GM19452 (cell line): ENCODE results near the gene MALSU1.

ENCODE experiments used
- ATAC-seq: cut with Tn5 transposase; IDR thresholded peaks from one replicate; pipeline ENCODE4 v1.9.1; 2021; ENCODE audit not compliant: unreplicated experiment

MALSU1 gene

DNA sequence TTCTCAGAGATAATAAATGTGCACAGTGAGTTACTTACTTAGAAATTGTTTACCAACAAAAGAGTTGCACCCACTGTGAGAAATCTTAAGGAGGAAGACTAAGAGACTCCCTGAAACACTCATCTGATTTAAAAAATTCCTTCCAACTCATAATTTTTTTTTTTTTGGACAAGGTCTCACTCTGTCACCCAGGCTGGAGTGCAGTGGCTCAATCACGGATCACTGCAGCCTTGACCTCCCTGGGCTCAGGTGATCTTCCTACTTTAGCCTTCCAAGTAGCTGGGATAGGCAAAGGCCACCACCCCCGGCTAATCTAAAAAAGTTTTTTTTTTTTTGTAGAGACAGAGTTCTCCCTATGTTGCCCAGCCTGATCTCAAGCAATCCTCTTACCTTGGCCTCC lies 36.0 kb downstream of the MALSU1 start:
- ATAC-seq, result no peak

DNA sequence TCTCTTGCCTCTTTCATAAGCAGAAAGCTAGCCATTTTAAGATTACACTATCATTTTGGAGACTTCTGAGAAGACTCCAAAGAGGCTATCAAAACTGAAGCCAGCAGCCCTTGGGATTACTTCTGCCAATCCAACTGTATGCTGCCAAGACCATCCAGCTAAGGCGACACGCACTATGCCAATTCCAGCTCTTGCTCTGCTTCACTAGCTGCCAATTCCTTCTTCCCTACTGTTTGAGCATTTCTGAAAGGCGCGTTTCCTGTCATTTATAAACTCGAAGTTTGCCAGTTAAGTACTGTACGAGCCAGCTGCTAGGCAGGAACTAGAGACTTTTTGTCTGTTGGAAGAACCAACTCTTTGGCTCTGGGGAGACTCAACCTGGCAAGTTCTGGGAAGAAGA lies 36.5 kb downstream of the MALSU1 start:
- no peak for ATAC-seq

DNA sequence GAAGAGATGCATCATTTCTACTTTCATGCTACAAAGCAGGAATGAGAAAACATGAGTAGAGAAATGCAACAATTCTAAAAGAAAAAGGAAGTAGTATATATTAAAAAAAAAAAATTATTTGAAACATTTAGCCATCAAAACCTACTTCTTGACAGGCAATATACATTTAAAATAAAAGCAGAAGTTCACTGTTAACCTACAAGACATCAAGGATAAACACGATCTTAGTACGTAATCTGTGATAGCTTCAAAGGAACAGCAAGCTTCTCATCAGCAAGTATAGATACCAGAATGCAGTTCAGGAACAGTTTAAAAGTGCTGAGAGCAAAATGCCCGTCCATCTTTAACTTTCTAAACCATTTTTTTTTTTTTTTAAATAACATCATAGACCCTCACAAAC lies 36.9 kb downstream of the MALSU1 start:
- no peak for ATAC-seq

DNA sequence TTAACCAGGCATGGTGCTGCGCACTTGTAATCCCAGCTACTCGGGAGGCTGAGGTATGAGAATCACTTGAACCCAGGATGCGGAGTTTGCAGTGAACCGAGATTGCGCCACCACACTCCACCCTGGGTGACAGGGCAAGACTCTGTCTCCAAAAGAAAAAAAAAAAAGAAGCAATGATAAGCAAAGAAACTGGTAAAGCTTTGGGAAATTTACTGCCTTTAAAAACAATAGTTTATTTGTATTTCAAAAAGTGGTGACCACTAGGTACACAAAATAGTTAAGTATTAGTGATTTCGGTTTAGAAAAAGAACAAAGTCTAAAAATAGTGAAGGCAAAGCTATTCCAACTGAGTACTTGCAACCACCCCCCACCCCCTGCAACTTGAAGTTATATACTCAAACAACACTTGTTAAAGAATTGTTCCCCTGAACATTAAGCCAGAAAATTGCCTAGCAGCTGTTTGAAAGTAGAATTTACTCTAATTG lies 37.7 kb downstream of the MALSU1 start:
- ATAC-seq, result no peak

DNA sequence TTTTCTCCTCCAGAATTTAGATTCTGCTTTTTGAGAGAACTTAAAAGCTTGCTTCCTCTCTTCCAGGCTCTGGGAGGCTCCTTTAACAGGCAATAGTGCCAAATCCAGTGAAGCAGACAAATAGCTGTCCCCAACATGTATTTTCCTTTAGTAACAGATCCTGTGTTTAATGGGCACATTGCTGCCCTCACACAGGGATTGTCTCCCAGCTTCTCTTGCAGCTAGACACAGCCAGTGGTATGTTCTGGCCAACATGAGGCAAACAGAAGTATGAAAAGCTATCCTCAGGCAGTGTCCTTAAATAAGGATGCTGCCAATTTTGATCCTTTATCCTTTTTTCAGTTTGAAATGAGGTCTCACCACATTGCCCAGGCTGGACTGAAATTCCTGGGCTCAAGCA lies 38.2 kb downstream of the MALSU1 start:
- ATAC-seq, result no peak

DNA sequence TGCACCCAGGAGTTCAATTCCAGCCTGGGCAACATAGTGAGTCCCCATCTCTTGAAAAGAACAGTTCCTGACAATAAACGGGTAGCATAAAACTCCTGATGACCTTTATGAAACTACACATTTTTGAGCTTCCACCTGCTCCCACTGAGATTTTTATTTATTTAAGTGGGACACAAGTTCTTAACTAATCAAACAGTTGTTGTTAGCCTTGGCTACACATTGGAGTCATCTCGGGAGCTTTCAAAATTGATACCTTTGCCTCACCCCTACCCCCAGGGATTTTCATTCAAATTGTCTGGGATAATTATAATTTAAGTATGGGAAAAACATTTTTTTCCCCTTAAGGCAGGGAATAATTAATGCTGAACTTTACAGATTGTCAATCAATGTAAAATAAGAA lies 39.3 kb downstream of the MALSU1 start:
- no peak for ATAC-seq

DNA sequence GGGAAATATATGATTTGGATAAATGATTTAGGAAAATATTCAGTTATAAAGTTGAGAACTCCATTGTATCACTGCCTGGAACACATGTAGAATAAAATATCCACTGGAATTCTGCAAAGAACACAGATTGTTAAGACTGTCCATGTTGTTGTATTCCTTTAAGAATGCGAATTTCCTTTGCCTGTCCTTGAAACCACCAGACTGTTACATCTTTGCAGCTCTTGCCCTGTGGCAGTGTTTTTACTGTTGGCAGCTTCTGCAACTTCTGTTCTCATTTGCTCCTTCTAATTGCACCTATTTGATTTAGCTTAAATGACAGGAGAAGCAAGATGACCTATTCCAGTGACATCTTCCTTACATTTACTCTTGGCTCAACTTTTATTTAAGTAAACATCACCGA lies 39.7 kb downstream of the MALSU1 start:
- no peak for ATAC-seq

DNA sequence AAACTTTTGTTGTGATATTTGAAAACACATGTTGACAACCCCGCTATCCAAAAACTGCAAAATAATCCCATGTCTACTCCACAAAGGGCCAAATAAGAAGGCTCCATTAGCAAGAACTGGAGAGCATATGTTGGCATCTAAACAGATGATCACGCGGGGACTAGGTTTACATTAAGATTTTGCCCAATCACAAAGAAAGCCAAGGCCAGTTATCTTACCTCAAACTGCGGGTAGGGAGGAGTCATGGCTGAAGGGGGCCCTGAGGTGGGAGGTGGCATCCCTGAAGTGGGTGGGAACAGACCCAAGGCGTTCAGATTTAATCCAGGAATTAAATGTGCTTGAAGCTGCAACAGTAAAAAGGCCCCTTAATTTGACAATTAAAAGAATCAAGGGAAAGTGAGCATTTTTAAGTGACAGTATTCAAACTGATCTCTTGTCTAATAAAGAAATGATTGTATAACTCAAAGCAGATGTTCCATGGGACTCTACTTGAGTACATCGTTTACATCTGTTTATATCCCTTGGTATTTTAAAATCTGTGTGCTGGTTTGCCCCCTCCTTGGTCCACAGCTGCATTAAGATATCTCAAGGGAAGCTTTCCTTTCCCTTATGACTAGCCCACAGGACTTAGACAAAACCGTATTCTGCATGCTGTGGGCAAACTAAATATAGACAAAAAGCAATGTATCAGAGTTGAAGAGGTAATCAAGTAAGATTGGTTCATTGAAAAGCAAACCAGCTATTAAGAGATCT lies 42.9 kb downstream of the MALSU1 start:
- ATAC-seq, result no peak

DNA sequence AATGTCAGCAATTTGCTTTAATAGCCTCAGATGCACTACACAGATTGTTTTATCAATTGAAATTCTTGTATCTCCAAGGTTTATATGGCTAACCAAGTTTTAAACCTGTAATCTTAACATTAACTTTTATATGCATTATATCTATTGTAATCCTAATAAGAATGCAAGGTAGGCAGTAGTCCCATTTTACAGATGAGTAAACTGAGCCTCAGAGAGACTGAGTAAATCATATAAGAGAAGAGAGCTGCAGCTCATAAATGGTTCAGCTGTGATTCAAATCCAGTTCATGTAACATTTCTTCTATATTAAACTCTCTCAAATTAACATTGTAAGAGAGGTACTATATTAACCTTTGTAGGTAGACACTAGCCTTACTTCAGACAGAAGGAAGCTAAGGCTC lies 44.0 kb downstream of the MALSU1 start:
- ATAC-seq, result no peak

DNA sequence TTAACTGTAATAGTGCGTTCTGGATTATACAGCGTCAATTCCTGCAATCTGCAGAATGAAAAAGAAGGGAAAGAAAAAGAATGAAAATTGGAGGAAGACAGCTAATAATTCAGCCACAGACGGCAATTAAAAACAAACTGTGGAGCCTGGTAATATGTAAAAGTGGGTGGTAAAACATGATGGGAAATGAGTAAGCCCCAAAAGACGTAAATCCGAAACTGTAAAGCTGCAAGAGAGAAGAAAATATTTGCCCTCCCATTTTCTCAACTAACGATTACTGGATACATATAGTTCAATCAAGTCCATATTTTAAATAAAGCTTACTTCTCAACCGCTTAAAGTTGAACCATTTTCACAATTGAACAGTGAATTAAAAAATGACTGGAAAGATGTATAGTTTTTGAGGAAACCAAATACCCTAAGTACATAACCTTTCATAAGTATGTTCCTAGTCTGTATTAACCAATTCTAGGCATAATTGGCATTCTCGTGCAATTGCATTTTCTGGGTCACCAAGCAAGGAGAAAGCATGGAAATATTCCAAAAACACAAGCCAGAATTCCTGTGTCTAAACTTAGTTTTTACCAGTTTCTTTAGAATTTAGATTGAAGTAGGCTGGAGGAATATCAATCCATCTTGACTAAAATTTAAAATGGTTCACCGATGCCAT lies 44.8 kb downstream of the MALSU1 start:
- ATAC-seq, result no peak

DNA sequence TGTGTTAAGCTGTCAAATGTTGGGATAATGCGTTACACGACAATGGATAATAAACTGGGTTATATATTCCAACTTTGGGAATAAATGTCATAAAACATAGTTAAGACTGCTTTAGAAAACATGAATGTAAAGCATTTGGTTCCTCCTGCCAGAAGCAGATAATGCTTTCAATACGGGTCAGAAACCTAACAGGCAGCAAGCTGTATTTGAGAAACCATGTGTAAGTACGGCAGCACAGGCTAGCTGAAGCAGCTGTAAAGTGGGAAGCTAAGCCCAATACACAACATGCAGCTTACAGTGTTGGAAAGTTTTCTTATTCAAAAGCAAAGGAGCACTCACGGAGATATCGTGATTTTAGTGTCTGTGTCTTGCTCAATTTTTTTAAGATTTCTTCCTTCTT lies 46.5 kb downstream of the MALSU1 start:
- ATAC-seq, result no peak

DNA sequence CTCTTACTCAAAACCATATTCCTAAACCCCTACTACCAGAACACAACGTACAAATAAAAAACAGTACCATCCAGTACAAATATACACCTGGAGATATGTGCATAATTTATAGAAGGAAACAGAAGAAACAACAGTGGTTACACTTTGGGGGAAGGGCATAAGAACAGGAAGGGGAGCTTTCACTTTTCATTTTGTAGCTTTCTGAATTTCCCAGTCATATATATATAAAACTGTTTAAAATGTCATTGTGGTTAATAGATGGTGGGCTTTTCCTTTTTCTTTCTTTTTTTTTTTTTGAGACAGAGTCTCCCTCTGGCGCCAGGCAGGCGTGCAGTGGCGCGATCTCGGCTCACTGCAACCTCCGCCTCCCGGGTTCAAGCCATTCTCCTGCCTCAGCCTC lies 47.2 kb downstream of the MALSU1 start:
- ATAC-seq, result peak; percentile 55

DNA sequence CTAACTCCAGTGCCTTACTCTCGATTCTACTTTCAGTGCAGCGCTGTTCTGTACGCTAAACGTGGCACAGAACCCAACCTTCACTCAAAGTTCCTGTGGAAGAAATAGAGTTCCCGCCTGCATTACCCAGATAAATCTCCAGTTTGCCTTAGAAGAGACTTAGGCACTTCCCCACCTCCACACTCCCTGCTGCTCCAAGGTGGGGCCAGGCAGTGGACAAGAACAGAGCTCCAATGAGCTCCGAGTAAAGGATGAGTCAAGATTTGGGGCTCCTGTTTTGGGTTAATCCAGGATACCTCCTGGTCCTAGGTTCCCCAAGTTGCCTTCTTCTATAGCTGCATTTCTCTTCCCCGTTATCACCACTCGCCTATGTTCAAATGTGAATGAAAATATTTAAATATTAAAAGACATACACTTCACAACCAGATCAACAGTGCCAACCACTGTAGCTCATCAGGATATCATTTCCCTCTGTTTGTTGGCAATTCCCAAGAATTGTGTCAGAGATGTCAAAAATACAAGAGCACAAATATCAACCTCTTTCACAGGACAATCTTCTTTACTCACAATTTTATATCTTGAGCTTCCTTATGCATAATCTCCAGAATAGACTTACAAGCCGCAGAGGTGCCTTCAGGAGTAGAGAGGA lies 48.0 kb downstream of the MALSU1 start:
- no peak for ATAC-seq

DNA sequence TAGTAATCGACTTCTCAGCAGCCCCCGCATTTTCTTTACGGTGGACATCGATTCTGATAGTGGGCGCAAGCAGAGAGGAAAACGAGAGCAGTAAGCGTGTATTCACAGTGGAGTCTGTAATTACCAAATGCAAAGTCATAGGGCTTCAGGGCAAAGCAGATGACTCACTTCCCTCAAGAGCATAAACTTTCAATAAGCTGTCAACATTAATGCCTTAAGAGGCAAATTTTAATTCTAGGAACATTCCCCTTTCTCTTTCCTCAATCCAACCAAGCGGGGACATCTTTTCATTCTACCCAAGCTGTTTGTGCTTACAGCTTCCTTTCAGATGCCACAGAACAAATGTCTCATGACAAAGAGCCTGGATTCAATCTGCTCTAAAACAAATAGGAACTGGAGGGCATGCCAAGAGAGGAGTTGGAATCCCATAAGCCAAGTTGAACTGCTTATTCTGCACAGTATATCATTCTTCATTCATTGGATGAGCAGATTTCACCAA lies 48.6 kb downstream of the MALSU1 start:
- no peak for ATAC-seq

DNA sequence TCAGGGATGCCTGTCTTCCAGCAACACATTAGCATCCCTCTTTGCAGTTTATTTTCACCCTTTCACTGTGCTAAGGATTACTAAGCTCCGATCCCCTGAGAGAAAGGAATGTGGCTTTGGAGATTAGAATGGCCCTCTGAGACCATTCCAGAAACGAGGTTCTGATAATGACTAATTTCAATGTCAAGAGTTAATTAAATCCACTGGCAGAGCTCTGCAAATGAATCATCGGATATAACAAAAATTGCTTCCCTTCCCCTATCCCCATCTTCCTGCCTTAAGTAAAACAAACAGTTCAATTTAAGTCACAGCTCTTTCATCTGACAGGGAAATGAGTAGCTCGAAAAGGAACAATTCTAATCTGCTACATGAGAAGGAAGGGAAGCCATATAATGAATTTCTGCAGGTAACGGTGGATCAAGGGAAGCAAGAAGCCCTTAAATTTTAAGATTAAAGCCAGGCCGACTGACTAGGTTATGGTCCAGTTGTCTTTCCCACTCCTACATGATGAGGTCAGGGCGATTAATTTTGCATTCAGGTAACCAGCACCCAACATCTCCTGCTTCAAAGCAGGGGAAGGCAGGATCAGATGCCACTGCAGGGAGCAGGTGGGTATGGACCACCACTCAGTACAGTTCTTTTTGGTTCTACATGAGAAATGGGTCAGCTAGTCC lies 50.5 kb downstream of the MALSU1 start:
- ATAC-seq, result no peak

DNA sequence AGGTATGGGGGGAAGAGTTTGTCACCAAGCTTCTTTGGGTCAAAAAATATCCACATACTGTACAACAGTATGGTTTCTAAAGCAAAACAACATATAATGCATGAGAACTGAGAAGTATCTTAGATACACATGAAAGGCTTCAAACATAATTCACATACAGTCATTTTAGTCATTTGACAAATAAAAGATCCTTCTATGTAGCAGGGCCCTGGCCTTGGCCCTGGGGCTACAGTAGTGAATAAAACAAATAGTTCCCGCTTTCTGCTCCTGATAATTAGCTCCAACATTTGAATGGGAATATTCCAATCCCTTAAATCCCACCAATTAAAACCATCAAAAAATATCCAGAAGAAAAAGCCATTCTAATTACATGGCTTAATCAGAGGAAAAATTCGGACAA lies 51.3 kb downstream of the MALSU1 start:
- ATAC-seq, result no peak

DNA sequence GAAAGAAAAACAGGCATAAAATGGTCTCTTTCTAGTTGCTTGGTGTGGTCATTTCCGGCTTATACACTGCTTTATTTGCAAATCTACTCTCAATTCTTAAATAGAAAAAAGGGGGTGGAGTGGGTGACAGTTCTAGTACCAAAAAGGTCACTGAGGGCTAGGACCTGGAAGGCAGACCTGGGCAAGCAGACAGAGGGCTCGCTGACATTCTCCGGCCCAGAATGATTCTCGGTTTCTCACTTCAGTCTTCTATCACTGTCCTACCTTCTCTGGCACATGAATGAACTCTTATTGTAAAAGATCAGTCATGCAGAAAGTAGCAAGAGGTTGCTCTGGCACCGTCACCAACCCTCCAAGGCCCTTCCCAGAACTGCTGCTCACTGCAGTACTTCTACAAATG lies 54.0 kb downstream of the MALSU1 start:
- ATAC-seq, result no peak

DNA sequence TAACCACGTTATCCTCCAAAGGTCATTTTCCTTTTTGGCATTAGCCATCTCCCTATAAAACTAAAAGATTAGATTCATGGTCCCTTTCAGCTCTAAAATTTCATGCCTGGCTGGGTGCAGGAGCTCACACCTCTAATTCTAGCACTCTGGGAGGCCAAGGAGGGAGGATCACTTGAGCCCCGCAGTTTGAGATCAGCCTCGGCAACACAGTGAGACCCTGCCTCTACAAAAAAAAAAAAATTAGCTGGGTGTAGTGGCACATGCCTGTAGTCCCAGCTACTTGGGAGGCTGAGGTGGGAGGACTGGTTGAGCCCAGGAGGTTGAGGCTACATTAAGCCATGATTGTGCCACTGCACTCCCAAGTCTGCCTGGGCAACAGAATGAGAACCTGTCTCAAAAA lies 57.0 kb downstream of the MALSU1 start:
- no peak for ATAC-seq

DNA sequence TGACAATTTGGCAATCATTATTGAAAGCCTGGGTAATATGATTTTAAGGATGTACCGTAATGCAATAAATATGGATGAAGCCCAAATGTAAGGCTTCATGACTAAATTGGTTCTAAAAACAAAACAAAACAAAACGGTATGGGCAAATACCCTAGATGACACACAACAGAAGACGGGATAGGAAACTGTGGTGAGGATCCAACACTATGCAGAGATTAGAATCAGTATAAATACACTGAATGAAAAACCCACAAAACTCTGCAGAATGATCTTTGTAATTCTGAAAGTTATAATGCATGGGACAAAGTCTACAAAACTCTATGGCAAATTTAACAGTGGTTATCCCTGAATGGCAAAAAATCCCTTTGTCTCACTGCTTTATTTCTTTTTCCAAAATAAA lies 57.6 kb downstream of the MALSU1 start:
- ATAC-seq, result no peak

DNA sequence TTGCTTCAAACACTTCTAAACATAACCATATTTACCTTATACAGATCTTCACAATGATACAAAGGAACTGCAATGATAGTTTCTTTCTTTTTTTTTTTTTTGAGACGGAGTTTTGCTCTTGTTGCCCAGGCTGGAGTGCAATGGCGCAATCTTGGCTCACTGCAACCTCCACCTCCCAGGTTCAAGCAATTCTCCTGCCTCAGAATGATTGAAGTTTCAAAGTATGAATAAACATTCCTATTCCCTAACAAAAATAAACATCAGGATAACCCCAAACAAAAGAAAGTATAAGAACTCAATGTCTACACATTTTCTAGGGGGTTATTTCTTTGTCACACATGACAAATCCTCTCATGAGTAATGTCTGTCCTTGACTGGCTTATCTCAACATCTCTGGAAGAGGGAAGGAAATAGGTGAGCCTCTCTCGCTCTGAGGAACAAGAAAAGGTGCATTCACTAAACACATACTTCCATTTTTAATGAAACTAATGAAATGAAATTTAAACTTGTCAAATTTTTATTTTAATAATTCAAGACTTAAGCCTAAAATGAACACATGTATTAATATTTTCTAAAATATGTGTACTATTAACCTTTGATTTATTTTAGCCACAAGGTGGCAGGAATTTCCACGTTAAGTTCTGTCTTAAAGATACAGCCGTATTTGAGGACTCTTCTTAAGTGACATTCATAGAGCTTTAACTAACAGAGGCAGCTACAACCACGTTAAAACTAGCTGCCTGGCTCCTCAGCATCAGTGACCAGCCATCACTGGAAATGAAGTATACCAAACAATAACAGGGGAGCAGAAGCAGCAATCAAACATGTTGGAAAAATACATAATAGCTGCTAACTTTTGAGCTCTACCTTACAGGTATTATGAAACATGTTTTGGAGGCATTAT lies 58.3 kb downstream of the MALSU1 start:
- no peak for ATAC-seq
